ENCODE measurements around the gene EDC3.
"Not testable (repeated sequence)": the region's sequence is repeated elsewhere in the genome, so short reads cannot be mapped to it uniquely, and the experiment has no call there.

Gene EDC3, protein sequence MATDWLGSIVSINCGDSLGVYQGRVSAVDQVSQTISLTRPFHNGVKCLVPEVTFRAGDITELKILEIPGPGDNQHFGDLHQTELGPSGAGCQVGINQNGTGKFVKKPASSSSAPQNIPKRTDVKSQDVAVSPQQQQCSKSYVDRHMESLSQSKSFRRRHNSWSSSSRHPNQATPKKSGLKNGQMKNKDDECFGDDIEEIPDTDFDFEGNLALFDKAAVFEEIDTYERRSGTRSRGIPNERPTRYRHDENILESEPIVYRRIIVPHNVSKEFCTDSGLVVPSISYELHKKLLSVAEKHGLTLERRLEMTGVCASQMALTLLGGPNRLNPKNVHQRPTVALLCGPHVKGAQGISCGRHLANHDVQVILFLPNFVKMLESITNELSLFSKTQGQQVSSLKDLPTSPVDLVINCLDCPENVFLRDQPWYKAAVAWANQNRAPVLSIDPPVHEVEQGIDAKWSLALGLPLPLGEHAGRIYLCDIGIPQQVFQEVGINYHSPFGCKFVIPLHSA

DNA sequence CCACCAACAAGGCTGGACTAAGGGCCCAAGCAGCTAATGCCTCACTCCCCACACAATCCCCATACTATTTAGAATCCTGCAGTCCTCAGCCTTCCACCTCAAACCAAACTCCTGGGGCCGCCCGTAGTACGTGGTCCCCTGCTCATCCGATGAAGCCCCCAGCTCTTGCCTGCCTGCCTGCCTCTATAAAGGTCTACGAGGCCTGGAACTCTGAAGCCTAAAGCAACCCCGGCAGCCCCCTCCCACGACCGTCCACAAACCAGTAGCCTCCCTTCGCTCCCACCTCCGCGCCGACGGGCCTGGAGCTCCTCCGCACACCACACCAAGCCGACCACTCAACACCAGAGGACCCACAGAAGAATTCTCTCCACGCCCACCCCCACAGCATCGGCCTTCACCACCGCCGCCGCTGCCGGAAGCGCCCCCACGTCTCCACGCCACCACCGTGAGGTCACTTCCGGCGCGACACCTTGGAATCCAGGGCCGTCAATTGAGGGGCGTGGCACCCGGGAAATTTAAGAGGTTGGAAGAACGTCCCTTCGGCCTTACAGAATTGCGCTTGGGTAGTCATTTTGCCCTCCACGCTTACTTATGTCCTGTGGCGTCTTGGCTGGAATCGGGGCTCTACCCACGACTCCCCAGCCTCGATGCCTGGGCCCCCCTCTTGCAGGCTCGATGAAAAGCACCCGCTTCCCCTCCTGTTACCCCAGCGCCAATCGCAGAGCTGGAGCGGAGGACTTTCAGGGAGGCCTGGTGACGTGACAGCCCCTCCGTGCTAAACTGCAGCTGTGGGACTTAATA lies at the start of gene EDC3:
TSS of gene EDC3 (minus strand) at position 428 of the 801 bp plus-strand sequence. CDS start 20,900 bp downstream, outside the sequence.
- peak; percentile 81 for DNase-seq (ENCODE audit: low read depth)

DNA sequence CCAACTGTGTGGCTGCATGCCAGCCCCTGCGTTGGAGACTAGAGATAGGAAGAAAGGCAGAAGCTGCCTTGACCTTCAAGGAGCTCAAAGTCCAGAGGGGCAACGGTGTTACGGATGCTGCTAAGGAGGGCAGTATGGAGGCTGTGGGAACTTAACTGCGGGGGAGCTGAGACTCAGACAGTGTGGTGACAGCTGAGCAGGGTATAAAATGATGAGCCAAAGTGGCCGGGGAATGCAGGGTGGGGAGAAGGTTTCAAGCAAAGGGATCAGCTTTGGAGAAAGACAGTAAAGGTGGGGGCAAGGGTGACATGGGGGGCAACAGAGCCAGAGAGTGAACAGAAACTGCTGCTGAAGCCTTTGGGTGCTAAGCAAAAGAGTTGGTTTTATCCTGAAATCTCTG lies 46.6 kb upstream of the EDC3 start:
- no peak for DNase-seq (ENCODE audit: low read depth)

DNA sequence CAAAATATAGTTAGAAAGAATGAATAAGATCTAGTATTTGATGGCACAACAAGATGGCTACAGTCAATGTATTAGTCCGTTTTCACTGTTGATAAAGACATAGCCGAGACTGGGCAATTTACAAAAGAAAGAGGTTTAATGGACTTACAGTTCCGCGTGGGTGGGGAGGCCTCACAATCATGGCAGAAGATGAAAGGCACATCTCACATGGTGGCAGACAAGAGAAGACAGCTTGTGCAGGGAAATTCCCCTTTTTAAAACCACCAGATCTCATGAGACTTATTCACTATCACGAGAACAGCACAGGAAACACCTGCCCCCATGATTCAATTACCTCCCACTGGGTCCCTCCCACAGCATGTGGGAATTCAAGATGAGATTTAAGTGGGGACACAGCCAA lies 42.4 kb upstream of the EDC3 start:
- DNase-seq (ENCODE audit: low read depth): not testable (repeated sequence)

DNA sequence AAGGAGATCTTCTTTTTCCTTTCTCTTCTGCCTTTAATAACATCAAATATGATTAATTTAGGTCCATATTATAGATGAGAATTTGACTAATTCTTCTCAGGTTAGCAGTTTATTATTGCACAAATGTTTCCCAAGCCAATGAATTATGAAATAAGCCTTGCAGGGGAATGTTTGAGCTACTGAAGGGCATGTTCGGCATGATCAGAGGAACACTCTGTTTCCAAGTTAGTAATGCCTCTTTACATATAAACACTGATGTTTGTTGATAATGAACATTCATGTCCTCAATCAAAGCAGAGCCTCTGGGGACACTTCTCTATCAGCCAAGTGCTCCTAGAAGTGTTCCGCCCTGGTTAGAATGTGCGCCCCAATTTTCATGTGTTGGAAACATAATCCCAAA lies 39.5 kb upstream of the EDC3 start:
- DNase-seq (ENCODE audit: low read depth): no peak

DNA sequence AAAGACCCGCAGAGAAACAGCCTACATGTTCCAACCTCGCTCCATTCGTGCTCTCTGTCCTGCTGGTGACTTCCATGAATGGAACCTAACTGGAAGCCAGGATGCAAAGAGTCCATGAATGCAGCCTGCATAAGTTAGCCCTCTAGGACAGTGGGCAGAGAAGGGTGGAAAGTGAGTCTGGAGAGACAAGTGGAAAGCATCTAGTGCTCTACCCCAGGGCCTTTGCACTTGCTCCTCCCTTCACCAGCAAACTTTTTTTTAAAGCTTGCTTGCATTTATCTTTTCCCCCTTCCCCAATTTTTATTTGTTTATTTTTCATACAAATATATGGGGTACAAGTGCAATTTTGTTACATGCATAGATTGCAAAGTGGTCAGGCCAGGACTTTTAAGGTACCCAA lies 37.4 kb upstream of the EDC3 start:
- DNase-seq (ENCODE audit: low read depth): no peak

DNA sequence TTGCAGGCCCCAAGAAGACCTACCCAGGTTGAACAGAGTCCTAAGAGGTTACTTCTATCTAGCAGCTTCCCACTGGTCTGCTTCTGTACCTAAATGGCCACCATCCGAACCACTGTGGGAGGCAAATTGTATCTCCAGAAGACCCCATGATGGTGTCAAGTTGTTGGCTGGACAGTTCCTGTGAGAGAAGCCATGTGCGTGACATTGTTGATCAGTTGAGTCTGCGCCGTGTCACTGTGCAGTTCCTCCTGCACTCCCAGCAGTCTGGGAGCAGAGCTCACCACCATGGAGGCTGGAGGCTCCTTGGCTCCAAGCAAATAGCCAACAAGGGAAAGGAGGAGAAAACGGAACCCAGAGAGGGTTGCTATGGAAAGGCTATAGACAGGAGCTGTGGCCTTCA lies 37.0 kb upstream of the EDC3 start:
- DNase-seq (ENCODE audit: low read depth): no peak

DNA sequence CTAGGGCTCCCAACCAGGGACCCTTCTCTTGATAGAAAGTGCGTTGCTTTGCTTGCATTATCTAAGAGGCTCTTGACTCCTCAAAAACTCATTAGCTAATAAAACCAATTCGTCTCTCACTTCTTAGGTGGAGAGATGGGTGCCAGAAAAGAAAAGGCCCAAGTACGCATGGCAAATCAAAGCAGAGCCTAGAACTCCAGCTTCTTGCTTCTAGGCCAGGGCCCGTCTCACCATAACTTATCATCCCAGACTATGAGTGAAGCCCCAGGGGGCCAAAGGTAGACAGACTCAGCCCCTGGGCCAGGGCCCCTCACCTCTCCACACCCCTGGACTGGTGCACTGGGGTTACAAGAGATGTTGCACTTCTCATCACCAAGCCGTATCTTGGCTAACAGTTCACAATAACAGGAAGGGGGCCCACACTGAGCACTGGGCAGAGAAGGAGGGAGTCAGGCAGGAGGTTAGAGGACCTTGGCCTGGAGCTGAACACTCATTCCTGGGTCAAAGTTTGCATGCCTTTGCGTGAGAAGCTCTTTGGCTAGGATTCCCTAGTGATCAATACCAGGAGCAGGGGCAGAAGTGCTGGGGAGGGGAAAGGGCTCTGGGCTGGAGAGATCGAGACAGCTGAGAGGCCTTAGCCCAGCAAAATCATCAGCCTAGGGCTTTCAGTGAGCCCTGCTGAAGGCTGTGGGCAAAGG lies 34.9 kb upstream of the EDC3 start:
- DNase-seq (ENCODE audit: low read depth): no peak

DNA sequence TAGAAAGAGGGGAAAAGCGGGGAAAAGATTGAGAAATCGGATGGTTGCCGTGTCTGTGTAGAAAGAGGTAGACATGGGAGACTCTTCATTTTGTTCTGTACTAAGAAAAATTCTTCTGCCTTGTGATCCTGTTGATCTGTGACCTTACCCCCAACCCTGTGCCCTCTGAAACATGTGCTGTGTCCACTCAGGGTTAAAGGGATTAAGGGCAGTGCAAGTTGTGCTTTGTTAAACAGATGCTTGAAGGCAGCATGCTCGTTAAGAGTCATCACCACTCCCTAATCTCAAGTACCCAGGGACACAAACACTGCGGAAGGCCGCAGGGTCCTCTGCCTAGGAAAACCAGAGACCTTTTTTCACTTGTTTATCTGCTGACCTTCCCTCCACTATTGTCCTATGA lies 33.5 kb upstream of the EDC3 start:
- not testable (repeated sequence) for DNase-seq (ENCODE audit: low read depth)

DNA sequence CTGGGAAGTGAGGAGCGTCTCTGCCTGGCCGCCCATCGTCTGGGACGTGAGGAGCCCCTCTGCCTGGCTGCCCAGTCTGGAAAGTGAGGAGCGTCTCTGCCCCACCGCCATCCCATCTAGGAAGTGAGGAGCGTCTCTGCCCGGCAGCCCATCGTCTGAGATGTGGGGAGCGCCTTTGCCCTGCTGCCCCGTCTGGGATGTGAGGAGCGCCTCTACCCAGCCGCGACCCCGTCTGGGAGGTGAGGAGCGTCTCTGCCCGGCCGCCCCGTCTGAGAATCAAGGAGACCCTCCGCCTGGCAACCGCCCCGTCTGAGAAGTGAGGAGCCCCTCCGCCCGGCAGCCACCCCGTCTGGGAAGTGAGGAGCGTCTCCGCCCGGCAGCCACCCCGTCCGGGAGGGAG lies 32.9 kb upstream of the EDC3 start:
- DNase-seq (ENCODE audit: low read depth): not testable (repeated sequence)

DNA sequence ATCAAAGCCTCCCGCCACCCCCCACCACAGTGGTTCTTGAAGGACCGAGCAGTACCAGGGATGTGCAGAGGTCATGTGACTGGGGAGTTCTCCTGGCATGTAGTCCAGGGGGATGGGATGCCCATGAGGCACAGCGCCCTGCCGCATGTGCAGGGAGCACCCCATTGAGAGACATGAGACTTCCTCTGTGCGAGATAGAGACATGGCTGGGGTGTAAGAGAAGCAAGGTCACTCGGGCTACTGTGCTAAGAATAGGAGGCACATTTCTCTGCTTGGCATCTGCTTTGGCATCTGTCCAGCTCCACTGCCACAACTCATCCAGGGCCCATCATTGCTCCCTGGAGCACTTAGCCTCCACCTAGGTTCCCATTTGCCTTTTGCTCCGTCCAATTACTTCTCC lies 31.9 kb upstream of the EDC3 start:
- no peak for DNase-seq (ENCODE audit: low read depth)

DNA sequence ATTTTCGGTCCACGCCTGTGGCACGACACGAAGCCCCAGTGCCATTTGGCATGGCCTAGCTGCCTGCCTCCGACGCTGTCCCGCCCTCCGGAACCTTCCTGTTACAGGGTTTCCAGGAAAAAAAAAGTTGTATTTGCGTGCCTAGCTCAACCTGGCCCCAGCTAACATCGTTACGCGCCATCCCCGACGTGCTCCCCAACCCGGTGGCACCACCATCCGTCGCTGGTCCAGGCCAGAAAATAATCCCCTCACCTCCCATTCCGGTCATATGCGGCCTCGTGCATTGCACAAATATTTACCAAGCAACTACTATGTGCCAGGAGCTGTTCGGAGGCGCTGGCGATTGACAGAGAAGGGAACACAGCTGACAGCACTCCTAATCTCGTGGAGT lies 30.9 kb upstream of the EDC3 start:
- DNase-seq (ENCODE audit: low read depth): no peak

DNA sequence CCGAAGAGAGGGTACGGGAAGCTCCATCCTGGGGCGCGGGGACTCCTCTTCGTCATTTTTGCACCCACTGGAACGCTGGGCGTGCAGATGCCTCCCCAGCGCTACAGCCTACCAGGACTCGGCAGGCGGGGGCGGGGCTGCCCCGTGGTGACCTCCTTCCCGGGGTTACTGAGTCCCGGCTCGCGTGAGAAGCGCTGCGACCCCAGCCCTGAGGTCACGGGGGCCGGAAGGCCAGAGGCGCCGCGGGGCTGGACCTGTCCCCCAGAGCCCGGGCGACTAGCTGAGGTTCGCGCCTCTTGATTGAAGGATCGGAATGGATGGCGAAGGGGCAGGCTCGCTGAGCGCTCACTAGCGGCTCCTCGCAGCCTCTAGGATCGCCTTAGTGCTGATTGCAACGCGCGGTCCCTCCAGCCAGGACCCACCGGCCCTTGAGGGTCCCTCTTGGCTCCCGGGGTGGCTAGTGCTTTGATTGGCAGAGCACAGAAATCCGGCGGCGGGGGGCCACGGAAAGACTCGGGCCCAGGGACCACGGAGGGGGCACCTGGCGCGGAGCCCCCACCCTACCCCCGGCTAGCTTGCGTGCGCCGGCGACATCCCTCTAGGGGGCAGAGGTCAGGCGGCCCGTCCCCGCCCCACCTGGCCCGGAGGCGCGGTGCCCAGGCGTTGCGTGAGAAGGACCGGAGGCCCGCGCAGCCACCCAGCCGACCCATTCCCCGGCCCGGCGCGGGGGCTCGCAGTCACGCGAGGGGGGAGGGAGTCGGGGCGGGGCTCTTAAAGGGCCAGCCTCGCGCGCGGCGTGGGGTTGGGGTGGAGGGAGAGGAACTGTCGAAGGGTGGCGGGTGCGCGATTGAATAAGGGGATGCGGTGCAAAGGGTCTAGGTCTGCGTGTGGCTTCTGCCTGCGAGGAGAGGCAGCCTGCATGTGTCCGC lies 30.3 kb upstream of the EDC3 start:
- DNase-seq (ENCODE audit: low read depth): peak; percentile 58

DNA sequence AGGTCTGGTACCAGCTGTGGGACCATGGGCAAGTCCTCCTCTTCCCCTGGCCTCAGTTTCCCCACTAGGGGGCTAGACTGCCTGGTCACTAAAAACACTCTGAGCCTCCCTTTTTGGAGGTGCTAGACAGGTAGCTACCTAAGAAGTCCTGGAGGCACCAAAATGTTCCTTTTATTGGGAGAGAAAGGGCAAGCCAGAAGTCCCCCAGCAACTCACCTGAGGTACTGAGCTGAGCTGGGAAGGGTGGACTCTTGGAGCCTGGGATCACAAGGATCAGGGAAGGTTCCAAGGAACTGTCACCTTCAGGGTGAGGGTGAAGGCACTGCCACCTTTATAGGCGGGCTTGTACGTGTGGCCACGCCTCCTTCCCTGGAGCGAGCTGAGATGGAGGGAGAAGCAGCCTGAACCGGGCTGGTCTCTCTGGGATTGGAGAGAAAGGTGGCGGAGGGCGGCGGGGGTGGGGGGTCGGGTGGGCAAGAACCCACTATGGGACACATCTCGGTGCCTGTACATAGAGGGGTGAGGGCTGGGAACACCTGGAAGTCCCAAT lies 29.5 kb upstream of the EDC3 start, which contains the start of gene CYP1A1:
TSS of gene CYP1A1 (minus strand) at position 304 of the 550 bp plus-strand sequence. CDS start 2,431 bp downstream, outside the sequence.
- DNase-seq (ENCODE audit: low read depth): peak; percentile 23

DNA sequence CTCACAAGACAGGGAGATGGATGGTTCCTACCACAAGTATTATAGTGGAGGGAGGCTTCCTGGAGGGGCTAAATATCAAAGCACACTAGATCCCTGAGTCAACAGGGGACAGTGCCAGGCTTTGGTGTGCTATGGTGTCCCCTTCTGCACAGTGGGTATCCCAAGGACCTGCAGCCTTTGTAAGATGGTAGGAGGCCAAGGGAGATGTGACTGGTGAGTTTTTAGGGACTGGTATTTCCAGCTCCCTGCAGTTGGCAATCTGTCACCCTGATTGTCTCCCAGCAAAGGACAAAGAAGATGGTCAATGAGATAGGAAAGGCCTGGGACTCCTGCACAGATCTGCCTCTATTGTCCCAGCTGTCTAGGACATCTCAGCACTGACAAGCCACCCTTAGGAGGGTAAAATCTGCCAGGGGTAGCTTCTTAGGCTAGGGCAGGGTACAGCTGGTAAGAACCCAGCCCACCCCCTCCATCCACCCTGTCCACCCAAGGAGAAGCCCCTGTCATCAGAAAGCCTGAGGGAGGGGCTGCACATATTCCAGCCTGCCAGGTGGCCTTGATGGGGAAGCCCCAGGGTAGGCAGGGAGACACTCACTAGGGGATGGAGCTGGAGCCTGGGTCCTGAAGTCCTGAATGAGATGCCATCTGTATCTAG lies 28.9 kb upstream of the EDC3 start:
- DNase-seq (ENCODE audit: low read depth): no peak

DNA sequence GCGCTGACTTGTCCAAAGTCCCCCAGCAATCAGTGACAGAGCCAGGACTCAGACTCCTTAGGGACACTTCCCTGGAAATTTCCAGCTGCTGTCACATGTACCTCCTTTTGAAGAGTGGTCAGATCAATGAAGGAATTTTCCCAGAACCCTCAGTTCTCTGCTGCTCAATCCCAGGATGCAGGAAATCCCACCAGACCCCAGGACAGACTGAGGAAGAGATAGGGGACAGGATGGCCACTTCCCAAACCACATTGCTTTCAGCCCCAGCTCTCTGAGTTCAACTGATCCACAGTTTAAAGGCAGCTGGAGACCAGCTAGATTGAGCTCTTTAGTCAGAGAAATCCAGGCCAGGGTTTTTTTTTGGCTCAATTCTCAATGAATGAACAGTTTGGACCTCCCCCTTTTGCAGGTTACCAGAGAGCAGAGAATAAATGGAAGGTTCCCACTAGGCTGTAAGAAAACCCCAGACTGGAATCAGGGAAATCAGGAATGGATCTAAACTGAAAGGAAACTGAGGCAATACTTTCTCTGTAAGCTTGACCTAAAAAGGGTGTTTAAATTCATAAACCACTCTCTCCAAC lies 28.0 kb upstream of the EDC3 start:
- DNase-seq (ENCODE audit: low read depth): no peak

DNA sequence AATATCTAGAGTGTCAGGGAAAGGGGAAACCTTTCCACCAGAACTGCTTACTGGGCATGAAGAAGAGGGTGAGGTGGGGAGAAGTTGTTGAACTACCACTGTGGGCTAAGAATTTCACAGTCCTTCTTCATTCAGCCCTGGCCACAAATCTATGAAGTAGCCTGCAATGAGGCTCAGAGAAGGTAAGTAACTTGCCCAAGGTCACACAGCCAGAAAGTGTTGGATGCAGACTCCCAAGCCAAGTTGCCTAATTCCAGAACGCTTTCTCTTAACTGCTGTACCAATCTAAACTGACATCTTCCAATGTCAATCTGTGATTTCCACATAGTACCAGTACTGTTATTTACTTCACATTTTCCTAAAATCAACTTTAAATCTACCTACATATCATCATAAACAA lies 27.4 kb upstream of the EDC3 start:
- DNase-seq (ENCODE audit: low read depth): no peak

DNA sequence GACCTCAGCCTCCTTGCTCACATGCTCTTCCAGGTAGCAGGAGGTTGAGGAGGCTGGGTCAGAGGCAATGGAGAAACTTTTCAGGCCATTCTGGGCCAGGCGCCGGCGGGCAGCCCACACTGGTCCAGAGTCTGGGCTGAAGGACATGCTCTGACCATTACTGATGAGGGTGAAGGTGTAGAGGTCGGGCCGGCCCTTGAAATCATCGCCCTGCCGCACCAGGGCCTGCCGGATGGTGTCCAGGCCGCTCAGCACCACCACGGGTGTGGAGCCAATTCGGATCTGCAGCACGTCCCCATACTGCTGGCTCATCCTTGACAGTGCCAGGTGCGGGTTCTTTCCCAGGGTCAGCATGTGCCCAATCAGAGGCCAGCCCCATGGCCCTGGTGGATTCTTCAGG lies 26.8 kb upstream of the EDC3 start:
- DNase-seq (ENCODE audit: low read depth): no peak

DNA sequence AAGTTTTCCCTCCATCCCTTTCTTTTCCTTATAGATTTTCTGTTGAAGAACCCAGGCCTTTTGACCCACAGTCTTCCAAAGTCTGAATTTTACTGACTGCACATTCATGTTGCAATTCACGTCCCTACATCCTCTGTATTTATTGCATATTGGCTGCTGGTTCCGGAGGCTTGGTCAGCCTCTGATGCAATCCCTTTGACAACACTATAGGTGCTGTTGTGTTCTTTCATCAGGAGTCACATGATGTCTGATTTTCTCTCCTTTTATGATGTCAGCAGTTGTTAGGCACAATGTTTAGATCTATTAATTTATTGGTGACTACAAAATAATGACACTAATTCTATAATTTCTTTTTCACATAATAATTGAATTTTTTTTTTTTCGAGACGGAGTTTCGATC lies 20.8 kb upstream of the EDC3 start:
- DNase-seq (ENCODE audit: low read depth): no peak

DNA sequence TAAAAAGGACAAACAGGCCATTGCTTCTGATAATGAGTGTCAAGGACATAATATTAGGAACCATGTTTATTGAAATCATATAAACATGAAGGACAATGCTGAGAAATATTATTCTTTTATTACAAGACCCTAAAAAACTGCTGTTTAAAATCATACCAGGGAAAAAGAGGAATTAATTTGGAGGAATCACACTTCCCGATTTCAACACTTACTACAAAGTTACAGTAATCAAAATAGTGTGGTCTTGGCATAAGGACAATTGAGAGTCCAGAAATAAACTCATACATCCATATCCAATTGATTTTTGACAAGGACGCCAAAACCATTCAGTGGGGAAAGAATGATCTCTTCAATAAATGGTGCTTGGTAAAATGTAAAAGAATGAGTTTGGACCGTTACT lies 16.5 kb upstream of the EDC3 start:
- no peak for DNase-seq (ENCODE audit: low read depth)
